NB4 (cell line): Measurements from ENCODE around the gene NELL1.

Source experiments
- DNase-seq: peaks from one replicate; pipeline ENCODE4 v3.0.0; 2010; ENCODE audit warnings: low read depth
- H3K4me3 ChIP-seq: one replicate; pipeline ENCODE4 v1.5.1; 2011; ENCODE audit warnings: mild to moderate bottlenecking, low read depth, low read length, moderate library complexity
- CTCF ChIP-seq: IDR thresholded peaks from one replicate; pipeline ENCODE4 v1.5.1; 2012; ENCODE audit warnings: low read depth, low read length
- MAX ChIP-seq: IDR thresholded peaks from 2 replicates; pipeline ENCODE4 v1.6.1; 2011; ENCODE audit warnings: low read depth, low read length
- MYC ChIP-seq: IDR thresholded peaks from 2 replicates; pipeline ENCODE4 v1.6.1; 2011; ENCODE audit warnings: low read depth, low read length
- POLR2A ChIP-seq: IDR thresholded peaks from 2 replicates; pipeline ENCODE4 v1.6.1; 2011; ENCODE audit warnings: mild to moderate bottlenecking; ENCODE audit not compliant: insufficient read length; ENCODE audit errors: extremely low read depth

Gene NELL1

GRCh38 chr11:21174781-21175180, 505.4 kb downstream of the NELL1 start:
- TF ChIP-seq POLR2A (no peak), MYC (no peak)
- DNase-seq: no peak
- H3K4me3 ChIP-seq: no peak overlapping the region

- TF ChIP-seq MYC (no peak), CTCF (no peak), MAX (no peak), POLR2A (no peak)
- H3K4me3 ChIP-seq: no peak overlapping the region
- no peak for DNase-seq
These were observed 508.0 kb downstream of the NELL1 start for GRCh38 chr11:21177379-21177778.

- no peak for DNase-seq
- TF ChIP-seq CTCF (no peak), MAX (no peak), MYC (no peak), POLR2A (no peak)
- no peak overlapping the region for H3K4me3 ChIP-seq
These were observed 510.4 kb downstream of the NELL1 start for GRCh38 chr11:21179770-21180169.

- DNase-seq: no peak
- no peak for TF ChIP-seq CTCF
- TF ChIP-seq MAX: no peak
- TF ChIP-seq POLR2A: no peak
- TF ChIP-seq MYC: no peak
These were observed 510.8 kb downstream of the NELL1 start for GRCh38 chr11:21180182-21180581.

GRCh38 chr11:21185959-21186358, 516.6 kb downstream of the NELL1 start:
- DNase-seq: no peak
- no peak overlapping the region for H3K4me3 ChIP-seq
- TF ChIP-seq CTCF (no peak), MAX (no peak), MYC (no peak), POLR2A (no peak)

More at GRCh38 chr11:21180182-21180581, 510.8 kb downstream of the NELL1 start:
- no peak overlapping the region for H3K4me3 ChIP-seq

- H3K4me3 ChIP-seq: no peak overlapping the region
- DNase-seq: no peak
- TF ChIP-seq CTCF (no peak), MYC (no peak), MAX (no peak), POLR2A (no peak)
These were observed 520.8 kb downstream of the NELL1 start for GRCh38 chr11:21190181-21190580.
